IPS-11a (cell line): Measurements from ENCODE around the gene LIPC.

Experiments used
- H3K4me3 ChIP-seq: one replicate; pipeline ENCODE4 v1.5.1; 2013; ENCODE audit warnings: low read depth, low read length, control low read depth

LIPC gene

GRCh38 chr15:58530056-58530590 lies 98.3 kb downstream of the LIPC start:
- H3K4me3 ChIP-seq, result no peak overlapping the region

- no peak overlapping the region for H3K4me3 ChIP-seq
These were observed 100.3 kb downstream of the LIPC start for GRCh38 chr15:58532126-58532525.

DNA sequence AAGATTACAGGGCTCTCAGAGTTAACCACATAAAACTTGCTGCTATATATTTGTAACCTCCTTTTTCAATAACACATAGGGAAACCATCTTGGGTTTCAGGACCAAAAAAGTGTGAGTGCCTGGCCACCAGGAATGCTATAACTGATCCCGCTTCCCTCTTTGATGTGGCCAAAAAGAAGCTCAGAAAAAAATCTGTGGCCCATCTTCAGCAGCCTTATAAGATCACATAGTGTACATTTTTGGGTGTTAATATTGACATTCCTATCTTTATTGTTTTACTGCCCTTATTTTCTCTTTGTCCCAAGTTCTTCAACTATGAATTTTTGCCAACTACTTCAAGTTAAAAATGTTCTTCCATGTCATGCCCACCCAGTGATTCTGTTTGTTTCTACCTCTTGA lies 102.8 kb downstream of the LIPC start:
- no peak overlapping the region for H3K4me3 ChIP-seq

DNA sequence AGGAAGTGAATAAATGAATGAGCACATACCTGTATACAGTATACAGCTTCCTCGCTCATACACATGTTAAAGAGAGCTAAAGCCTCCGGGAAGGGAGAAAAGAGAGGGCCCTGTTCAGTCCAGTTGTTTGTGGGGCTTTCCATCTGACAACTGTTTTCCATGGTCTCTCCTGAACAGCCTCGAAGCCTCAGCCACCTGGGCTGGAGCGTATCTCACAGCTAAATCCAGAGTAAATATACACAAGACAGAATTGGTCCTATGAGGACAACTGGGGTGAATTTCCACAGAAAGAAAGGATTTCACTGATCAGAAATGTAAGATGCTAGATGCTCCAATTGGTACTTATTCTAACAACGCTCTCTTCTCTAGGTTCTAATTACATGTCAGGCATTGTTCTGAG lies 103.5 kb downstream of the LIPC start:
- no peak overlapping the region for H3K4me3 ChIP-seq

- no peak overlapping the region for H3K4me3 ChIP-seq
These were observed 104.1 kb downstream of the LIPC start for GRCh38 chr15:58535894-58536293.

DNA sequence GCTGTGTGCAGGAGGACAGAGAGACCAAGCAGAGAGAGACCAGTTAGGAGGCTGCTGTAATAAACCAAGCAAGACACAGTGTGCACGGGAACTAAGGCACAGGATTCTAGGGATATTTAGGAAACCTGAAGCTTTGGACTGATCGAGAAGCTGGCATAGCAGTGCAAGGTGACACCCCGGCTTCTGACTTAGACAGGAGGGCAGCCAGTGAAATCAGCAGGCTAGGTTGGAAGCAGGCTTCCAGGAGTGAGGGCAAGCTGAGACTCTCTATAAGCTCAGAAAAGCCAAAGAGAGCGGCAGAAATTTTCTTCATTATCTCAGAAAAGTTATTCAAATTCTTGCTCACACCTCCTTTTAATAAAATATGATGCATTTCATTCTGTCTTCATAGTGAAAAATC lies 104.6 kb downstream of the LIPC start:
- H3K4me3 ChIP-seq, result no peak overlapping the region

DNA sequence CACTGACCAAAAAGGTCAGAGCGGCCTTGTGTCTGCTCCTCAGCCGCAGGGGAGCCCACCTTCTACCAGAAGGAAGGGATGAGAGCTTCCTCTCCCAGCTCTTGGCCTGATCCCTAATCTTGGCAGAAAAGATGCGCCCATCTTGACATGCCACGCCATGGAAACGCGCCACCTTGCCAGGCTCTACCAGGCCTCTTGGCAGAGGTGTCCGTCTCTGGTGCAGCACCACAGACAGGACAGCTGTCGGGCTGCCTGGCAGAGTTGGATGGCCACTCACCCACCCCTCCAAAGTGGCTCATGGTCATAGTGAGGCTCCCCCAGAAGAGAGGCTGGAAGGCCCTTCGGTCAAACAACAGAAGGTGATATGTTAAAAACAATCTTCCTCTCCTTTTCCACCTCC lies 105.2 kb downstream of the LIPC start:
- no peak overlapping the region for H3K4me3 ChIP-seq

DNA sequence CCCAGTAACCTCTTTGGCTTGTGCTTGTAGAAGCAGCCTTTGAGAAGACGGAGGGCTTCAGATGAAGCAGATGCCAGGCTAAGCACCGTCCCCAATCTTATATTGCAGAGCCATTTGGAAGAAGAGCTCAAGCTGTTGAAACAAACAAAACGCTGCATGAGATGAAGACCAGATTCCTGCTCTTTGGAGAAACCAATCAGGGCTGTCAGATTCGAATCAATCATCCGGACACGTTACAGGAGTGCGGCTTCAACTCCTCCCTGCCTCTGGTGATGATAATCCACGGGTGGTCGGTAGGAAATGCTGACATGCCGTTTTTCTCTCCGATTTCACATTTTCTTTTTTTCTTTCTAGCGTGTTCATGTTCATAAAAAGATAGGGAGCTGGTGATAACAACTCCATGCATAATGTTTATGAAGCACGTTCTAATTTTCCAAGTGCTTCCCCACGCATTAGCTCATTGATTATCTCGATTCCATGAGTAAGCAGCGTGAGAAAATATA lies 106.5 kb downstream of the LIPC start:
- no peak overlapping the region for H3K4me3 ChIP-seq

GRCh38 chr15:58538901-58539300 lies 107.1 kb downstream of the LIPC start:
- H3K4me3 ChIP-seq, result no peak overlapping the region

- no peak overlapping the region for H3K4me3 ChIP-seq
These were observed 107.8 kb downstream of the LIPC start for GRCh38 chr15:58539548-58539947.

DNA sequence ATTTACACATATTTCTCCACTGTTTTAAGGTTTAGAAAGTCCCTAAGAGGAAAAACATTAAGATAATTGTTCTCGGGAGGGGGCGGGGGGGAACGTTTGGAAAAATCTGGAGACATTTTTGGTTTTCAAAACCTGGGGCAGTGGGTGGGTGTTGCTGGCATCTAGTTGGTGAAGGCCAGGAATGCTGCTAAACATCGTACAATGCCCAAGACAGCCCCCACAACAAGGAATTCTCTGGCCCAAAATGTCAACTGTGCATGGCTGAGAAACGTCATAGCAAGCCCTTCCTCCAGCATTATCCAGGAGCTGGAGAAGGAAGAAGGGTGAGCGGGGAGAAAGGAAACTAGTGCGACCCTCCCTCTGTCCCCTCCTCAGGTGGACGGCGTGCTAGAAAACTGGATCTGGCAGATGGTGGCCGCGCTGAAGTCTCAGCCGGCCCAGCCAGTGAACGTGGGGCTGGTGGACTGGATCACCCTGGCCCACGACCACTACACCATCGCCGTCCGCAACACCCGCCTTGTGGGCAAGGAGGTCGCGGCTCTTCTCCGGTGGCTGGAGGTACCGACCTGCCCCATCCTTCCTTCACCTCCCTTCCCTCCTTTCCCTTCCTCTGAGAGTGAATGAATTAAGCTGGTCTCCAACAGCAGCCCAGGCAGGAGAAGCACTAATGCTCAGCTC lies 109.8 kb downstream of the LIPC start:
- no peak overlapping the region for H3K4me3 ChIP-seq

- H3K4me3 ChIP-seq, result no peak overlapping the region
These were observed 112.0 kb downstream of the LIPC start for GRCh38 chr15:58543664-58544335.

DNA sequence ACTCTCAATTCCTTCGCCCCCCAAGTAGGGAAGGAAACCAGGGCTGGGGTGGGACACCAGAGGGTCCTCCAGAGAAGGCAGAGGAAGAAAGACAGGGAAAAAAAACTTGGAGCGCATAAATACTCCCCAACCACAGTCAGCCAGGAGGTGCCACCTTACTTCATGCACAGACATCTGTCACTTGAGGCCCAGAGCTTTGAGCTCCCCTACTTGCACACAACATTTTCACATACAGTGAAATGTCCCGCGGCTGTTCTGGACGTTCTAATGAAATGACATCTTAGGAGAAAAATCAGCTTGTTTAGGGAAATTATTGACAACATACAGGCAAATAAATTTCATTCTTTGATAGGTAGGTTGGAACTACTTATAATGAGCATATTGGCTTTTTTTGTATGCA lies 113.0 kb downstream of the LIPC start:
- no peak overlapping the region for H3K4me3 ChIP-seq

- H3K4me3 ChIP-seq, result no peak overlapping the region
These were observed 113.7 kb downstream of the LIPC start for GRCh38 chr15:58545307-58546065.

GRCh38 chr15:58546066-58546591 lies 114.3 kb downstream of the LIPC start:
- H3K4me3 ChIP-seq, result no peak overlapping the region

- no peak overlapping the region for H3K4me3 ChIP-seq
These were observed 115.1 kb downstream of the LIPC start for GRCh38 chr15:58546635-58547627.

DNA sequence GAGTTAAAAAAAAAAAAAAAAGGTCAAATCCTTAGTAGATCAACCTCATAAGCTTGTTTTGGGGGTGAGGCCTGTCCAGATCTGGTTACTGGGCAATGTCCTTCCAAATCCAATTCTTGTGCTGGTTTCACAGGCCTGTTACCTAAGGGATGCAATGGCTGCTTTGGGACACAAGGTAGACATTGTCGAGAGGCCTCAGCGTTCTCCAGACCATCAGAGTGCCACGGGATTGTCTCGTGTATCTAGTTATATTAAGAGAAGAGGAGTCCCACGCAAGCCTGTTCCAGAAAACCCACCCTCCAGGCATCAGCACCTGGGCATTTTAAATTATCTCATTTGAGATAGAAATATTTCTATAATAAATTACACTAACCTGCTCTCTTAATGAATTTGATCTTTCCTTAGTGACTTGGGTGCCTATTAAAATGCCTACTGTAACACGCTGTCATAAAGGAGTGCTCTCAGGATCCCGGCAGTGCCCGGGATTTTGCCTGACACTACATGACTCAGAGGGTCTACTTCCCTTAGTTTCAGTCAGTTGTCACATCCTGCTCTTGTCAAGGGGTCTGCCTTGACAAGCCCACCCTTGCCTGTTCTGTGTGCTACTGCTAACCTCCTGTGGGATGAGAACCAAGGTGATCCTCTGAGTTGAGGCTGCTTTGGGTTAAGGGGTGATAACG lies 116.0 kb downstream of the LIPC start:
- no peak overlapping the region for H3K4me3 ChIP-seq

DNA sequence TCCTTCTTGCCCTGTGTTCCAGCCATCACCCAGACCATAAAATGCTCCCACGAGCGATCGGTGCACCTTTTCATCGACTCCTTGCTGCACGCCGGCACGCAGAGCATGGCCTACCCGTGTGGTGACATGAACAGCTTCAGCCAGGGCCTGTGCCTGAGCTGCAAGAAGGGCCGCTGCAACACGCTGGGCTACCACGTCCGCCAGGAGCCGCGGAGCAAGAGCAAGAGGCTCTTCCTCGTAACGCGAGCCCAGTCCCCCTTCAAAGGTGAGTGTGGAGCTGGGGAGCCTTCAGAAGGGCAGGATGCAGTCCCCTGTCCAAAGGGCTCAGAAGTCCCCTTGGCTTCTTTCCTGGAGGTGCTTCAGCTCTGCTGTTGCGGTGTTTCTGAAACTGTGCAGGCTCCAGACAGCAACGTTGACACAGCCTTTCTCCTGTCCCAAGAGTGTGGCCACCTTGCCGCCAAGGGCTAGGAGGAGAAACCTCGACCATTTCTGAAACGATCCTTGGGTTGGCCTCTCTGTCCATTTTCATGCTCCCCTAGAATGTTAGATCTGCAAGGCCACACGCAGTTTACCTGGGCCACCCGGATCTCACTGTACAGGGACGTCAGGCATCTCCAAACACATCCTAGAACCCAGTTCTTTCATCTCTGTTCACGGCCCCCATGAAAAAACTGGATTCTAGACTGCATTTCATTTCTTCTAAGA lies 116.7 kb downstream of the LIPC start:
- no peak overlapping the region for H3K4me3 ChIP-seq
